ENCODE data around the gene RET.

DNA sequence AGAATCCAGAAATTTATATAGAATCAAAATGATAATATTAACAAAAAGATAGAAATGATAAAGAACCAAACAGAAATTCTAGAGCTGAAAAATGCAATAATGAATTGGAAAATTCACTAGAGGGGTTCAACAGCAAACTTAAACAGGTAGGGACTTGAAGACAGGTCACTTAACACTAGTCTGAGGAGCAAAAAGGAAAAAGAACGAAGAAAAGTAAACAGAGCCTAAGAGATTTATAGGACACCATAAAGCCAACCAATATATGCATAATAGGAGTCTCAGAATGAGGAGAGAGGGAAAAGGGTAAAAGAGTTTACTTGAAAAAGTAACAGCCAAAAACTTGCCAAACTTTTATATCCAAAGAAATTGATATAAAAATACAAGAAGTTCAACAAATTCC, 44.3 kb upstream of the RET start:
- TF ChIP-seq, protein P1, sequence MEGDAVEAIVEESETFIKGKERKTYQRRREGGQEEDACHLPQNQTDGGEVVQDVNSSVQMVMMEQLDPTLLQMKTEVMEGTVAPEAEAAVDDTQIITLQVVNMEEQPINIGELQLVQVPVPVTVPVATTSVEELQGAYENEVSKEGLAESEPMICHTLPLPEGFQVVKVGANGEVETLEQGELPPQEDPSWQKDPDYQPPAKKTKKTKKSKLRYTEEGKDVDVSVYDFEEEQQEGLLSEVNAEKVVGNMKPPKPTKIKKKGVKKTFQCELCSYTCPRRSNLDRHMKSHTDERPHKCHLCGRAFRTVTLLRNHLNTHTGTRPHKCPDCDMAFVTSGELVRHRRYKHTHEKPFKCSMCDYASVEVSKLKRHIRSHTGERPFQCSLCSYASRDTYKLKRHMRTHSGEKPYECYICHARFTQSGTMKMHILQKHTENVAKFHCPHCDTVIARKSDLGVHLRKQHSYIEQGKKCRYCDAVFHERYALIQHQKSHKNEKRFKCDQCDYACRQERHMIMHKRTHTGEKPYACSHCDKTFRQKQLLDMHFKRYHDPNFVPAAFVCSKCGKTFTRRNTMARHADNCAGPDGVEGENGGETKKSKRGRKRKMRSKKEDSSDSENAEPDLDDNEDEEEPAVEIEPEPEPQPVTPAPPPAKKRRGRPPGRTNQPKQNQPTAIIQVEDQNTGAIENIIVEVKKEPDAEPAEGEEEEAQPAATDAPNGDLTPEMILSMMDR (IDR thresholded peaks at IDR 0.05): no peak
- no peak for TF ChIP-seq POLR2A (IDR thresholded peaks at IDR 0.05)

Data from ovary (tissue), 3 donors.